WTC11 (cell line): Measurements from ENCODE around the gene HMCES. TPM values are rescaled to one million over a fixed set of nuclear protein-coding genes. Genes with fewer than 3 reads are reported as not detected.

Experiments
- ATAC-seq: fragments of 200-7000 bp; cut with Tn5 transposase; 2 replicates; pipeline ENCODE4 v1.10.0; 2021; ENCODE audit warnings: mild to moderate bottlenecking, moderate library complexity
- CTCF ChIA-PET: fragments of 300-600 bp; sonication (Branson Sonifier 250); formaldehyde crosslinking; loops from one replicate; lab custom pipeline; 2021; ENCODE audit warnings: antibody characterized with exemption; lab: Charles Lee
- POLR2A ChIA-PET: fragments of 350-600 bp; sonication (Branson Sonifier 250); formaldehyde crosslinking; loops from one replicate; lab custom pipeline; 2021; ENCODE audit warnings: antibody characterized with exemption; lab: Charles Lee
- DNase-seq: peaks from one replicate; pipeline ENCODE4 v3.0.0; 2021; ENCODE audit warnings: low spot score
- H3K27ac Mint-ChIP-seq: 2 replicates; pipeline ENCODE4 v1.8.0; 2021; ENCODE audit warnings: mixed read lengths
- H3K27me3 Mint-ChIP-seq: 2 replicates; pipeline ENCODE4 v1.8.0; 2021; ENCODE audit warnings: low read depth, mild to moderate bottlenecking, moderate library complexity, mixed read lengths
- H3K36me3 Mint-ChIP-seq: 2 replicates; pipeline ENCODE4 v1.8.0; 2021; ENCODE audit warnings: mixed read lengths
- H3K4me1 Mint-ChIP-seq: 2 replicates; pipeline ENCODE4 v1.8.0; 2022; ENCODE audit warnings: mixed read lengths
- H3K4me3 Mint-ChIP-seq: 2 replicates; pipeline ENCODE4 v1.8.0; 2021; ENCODE audit warnings: mild to moderate bottlenecking, moderate library complexity, mixed read lengths
- H3K9me3 Mint-ChIP-seq: 2 replicates; pipeline ENCODE4 v1.8.0; 2021; ENCODE audit warnings: mixed read lengths
- CREB1 ChIP-seq: sonication (generic); formaldehyde crosslinking; IDR thresholded peaks from 2 replicates; pipeline ENCODE4 v1.8.0; 2023; ENCODE audit warnings: mild to moderate bottlenecking, missing genetic modification reagents
- FOXP1 ChIP-seq: sonication (generic); formaldehyde crosslinking; IDR thresholded peaks from 2 replicates; pipeline ENCODE4 v1.8.0; 2022; ENCODE audit warnings: missing genetic modification reagents, mild to moderate bottlenecking, moderate library complexity, borderline replicate concordance
- GABPB1 ChIP-seq: sonication (generic); formaldehyde crosslinking; IDR thresholded peaks from 2 replicates; pipeline ENCODE4 v1.8.1; 2023; ENCODE audit warnings: mild to moderate bottlenecking, missing genetic modification reagents
- NFATC4 ChIP-seq: fragments of 250-450 bp; sonication (Bioruptor Pico); IDR thresholded peaks from 2 replicates; pipeline ENCODE4 v1.9.0; 2021; ENCODE audit warnings: mild to moderate bottlenecking
- SMAD4 ChIP-seq: sonication (generic); formaldehyde crosslinking; IDR thresholded peaks from 2 replicates; pipeline ENCODE4 v1.8.0; 2022; ENCODE audit warnings: mild to moderate bottlenecking, missing genetic modification reagents
- ZBTB21 ChIP-seq: sonication (generic); formaldehyde crosslinking; IDR thresholded peaks from 2 replicates; pipeline ENCODE4 v1.8.1; 2023; ENCODE audit warnings: mild to moderate bottlenecking, missing genetic modification reagents, borderline replicate concordance
- ZNF232 ChIP-seq: sonication (generic); formaldehyde crosslinking; IDR thresholded peaks from 2 replicates; pipeline ENCODE4 v1.8.0; 2022; ENCODE audit warnings: mild to moderate bottlenecking, missing genetic modification reagents
- total RNA-seq: library from RNA; stranded (reverse); gene quantifications from 3 replicates; pipeline ENCODE4 v1.2.3, GENCODE V29; 2021
- TF ChIP-seq, protein P1 (sequence below): sonication (generic); formaldehyde crosslinking; IDR thresholded peaks from 2 replicates; pipeline ENCODE4 v1.8.1; 2023; ENCODE audit warnings: mild to moderate bottlenecking, missing genetic modification reagents, moderate library complexity
- TF ChIP-seq, protein P2 (sequence below): sonication (generic); formaldehyde crosslinking; IDR thresholded peaks from 2 replicates; pipeline ENCODE4 v1.8.1; 2022; ENCODE audit warnings: missing genetic modification reagents, borderline replicate concordance
- TF ChIP-seq, protein P3 (sequence below): fragments of 250-450 bp; sonication (Bioruptor Pico); IDR thresholded peaks from 2 replicates; pipeline ENCODE4 v1.8.0; 2021; ENCODE audit warnings: mild to moderate bottlenecking
- TF ChIP-seq, protein P4 (sequence below): sonication (generic); formaldehyde crosslinking; conservative IDR thresholded peaks from 2 replicates; pipeline ENCODE4 v1.8.1; 2023; ENCODE audit warnings: mild to moderate bottlenecking, low read depth, missing genetic modification reagents, moderate library complexity
- TF ChIP-seq, protein P5 (sequence below): fragments of 250-450 bp; sonication (Bioruptor Pico); IDR thresholded peaks from 2 replicates; pipeline ENCODE4 v1.9.0; 2021; ENCODE audit warnings: mild to moderate bottlenecking
- TF ChIP-seq, protein P6 (sequence below): sonication (generic); formaldehyde crosslinking; IDR thresholded peaks from 2 replicates; pipeline ENCODE4 v1.8.1; 2023; ENCODE audit warnings: mild to moderate bottlenecking, missing genetic modification reagents

The HMCES gene
- total RNA-seq, 1 experiment from 2014 or later = 47.7 TPM

DNA sequence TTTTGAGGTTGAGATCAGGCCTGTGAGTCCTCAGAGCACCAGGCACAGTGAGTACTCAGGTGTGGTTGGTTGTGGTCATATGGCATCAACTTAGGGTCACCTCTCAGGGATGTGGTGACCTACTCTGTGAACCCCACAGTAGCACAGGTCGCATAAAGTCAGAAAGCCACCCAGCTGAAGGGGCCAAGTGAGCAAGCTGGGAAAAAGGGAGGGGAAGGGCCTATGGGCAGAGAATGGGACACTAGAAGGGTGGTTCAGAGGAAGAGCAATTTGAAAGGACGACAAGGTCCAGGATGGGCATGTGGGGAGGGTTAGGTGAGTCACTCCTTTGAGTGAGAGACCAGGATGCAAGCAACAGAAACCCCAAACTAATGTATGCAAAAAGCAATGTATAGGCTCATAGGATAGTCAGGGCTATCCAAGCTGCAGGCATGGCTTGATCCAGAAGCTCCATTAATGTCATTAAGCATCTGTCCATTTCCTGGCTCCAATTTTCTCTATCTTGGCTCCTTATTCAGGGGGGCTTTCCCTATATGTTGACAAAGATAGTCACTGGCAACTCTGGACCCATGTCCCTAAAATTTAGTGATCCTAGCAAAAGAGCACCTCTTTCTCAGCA lies 33.5 kb downstream of the HMCES start:
- Mint-ChIP-seq H3K4me3 (no peak overlapping the region), H3K4me1 (peaks cover 9% of the 10 kb centered on the region), H3K36me3 (no peaks in the 10 kb centered on the region), H3K9me3 (no peaks in the 10 kb centered on the region), H3K27ac (no peak overlapping the region), H3K27me3 (no peaks in the 10 kb centered on the region; the same call in 1 of the 2 replicates)
- DNase-seq (no peak), ATAC-seq (no peak)
- ChIA-PET POLR2A (no interaction called here), CTCF (interaction anchor here (0.7 to 1.1 kb wide), 2 partner anchors 66 to 342 kb away, joined by 3 to 5 read pairs; no protein-coding TSS in a partner anchor)
- no peak for TF ChIP-seq NFATC4 (CRISPR knock-in tag)
- no peak for TF ChIP-seq GABPB1 (CRISPR knock-in tag)

DNA sequence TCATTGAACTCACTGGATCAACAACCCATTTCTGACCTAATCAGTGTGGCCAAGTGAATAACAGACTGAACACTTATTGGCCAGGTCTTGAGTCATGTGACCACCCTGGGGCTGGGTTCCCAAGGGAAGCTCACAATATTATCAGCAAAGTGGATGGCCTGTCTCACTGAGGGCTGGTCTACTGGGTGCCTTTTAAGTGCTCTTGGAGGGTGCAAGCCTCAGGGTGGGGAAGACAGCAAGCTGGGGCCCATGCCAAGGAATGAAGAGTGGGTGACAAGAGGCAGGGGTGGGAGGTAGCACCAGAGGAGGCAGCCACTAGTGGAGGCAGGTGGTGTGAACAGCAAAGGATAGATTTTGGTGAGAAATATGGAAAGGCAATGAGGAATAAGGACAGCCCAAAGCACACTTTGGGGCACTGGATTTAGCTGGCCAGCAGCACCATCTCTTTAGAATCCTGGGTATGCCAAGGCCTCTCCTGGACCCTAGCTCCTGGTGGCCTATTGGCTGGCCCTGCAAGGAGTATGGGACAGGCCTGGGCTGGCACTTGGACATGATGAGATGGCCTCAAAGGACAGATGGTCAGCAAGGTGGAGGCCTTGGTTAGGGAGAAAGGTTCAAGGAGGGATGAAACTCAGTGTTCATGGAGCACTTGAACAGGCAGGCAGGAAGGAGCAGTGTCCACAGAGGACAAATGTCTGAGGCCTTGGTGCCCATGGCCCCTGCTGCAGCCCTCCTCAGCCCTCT lies 34.2 kb downstream of the HMCES start:
- DNase-seq = no peak

DNA sequence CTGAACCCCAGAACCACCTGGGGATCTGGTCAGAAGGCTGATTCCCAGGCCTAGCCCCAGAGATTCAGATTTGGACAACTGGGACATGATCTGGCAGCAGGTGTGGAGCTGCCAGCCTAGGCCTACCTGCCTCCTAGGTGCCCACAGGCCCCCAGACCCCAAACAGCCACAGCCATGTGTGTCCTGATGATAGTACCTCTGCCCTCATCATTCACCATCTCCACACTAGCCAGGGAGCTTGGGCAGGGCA lies 34.7 kb downstream of the HMCES start:
- Mint-ChIP-seq H3K27me3 (no peaks in the 10 kb centered on the region; the same call in 1 of the 2 replicates), H3K4me1 (peaks cover 9% of the 10 kb centered on the region), H3K4me3 (no peak overlapping the region; the same call in 1 of the 2 replicates), H3K27ac (peak overlapping the region; percentile 96), H3K36me3 (no peaks in the 10 kb centered on the region), H3K9me3 (no peaks in the 10 kb centered on the region)
- no peak for ATAC-seq
- 0 out of 2 replicates have a peak, but pooled peaks have one; percentile 5 for TF ChIP-seq NFATC4 (CRISPR knock-in tag)
- TF ChIP-seq FOXP1 (CRISPR knock-in tag) = 0 out of 2 replicates have a peak, but pooled peaks have one; percentile 16
- no peak for TF ChIP-seq SMAD4 (CRISPR knock-in tag)
- ChIA-PET CTCF (interaction anchor here (1.1 kb wide), 1 partner anchor 34 kb away, joined by 3 read pairs; no protein-coding TSS in a partner anchor), POLR2A (interaction anchor here (3.9 kb wide), 1 partner anchor 35 kb away, joined by 44 read pairs; the partner anchor contains the start of gene HMCES)
- no peak for DNase-seq

More for the DNA sequence above, 34.2 kb downstream of the HMCES start:
- H3K4me3 Mint-ChIP-seq = no peak overlapping the region
- no peaks in the 10 kb centered on the region; the same call in 1 of the 2 replicates for H3K27me3 Mint-ChIP-seq
- H3K36me3 Mint-ChIP-seq = no peaks in the 10 kb centered on the region
- no peaks in the 10 kb centered on the region for H3K9me3 Mint-ChIP-seq
- ChIA-PET CTCF (interaction anchor here (1.1 kb wide), 1 partner anchor 67 kb away, joined by 5 read pairs; no protein-coding TSS in a partner anchor), POLR2A (no interaction called here)
- TF ChIP-seq ZNF232 (CRISPR knock-in tag) = no peak
- TF ChIP-seq, protein P1, sequence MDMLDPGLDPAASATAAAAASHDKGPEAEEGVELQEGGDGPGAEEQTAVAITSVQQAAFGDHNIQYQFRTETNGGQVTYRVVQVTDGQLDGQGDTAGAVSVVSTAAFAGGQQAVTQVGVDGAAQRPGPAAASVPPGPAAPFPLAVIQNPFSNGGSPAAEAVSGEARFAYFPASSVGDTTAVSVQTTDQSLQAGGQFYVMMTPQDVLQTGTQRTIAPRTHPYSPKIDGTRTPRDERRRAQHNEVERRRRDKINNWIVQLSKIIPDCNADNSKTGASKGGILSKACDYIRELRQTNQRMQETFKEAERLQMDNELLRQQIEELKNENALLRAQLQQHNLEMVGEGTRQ = peak; percentile 54; the same call in 1 of the 2 replicates
- H3K4me1 Mint-ChIP-seq = peaks cover 9% of the 10 kb centered on the region
- H3K27ac Mint-ChIP-seq = no peak overlapping the region
- ATAC-seq = no peak

DNA sequence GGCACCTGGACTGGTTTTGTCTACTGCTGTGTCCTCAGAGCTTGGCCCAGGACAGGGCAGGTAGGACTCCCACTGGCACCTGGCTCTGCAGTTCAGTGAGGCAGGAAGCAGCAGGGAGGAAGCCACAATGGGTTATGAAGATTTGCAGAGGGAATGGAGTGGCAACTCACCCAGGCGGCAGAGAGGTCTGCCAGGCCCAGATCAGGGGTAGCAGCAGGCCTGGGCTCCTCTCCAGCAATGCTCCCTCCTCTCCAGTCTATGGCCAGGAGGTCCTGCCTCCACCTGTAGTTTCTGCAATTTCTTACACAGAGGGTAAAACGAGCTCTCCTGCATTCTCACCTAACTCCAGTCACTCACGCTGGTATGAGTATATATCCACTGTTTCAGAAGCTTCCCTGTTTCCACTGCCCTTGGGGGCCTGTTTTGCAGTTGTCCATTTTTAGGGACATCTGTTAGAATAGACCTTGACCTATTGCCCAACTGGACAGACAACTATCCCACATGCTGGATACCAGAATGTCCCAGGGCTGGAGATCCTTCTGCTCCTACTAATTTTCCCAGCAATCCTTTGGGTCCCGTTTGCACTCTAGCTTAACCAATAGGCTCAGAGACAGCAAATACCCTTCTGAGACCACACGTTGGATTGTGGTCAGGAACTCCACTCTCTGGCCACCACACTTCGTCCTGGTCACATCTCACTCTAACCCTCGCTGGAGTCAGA lies 35.2 kb downstream of the HMCES start:
- POLR2A ChIA-PET = interaction anchor here (1.2 to 3.9 kb wide), 4 partner anchors 9 to 148 kb away, joined by 3 to 44 read pairs (median 4); partner anchors contain the start of gene HMCES
- Mint-ChIP-seq H3K27ac (peak overlapping the region; percentile 96), H3K36me3 (no peaks in the 10 kb centered on the region), H3K4me1 (peaks cover 9% of the 10 kb centered on the region), H3K27me3 (no peaks in the 10 kb centered on the region; the same call in 1 of the 2 replicates), H3K4me3 (peak overlapping the region; percentile 88), H3K9me3 (no peaks in the 10 kb centered on the region)
- CTCF ChIA-PET = interaction anchor here (1.1 to 1.7 kb wide), 3 partner anchors 10 to 70 kb away, joined by 3 to 8 read pairs (median 4); no protein-coding TSS in a partner anchor
- DNase-seq (no peak), ATAC-seq (no peak)
- TF ChIP-seq NFATC4 (CRISPR knock-in tag) = 0 out of 2 replicates have a peak, but pooled peaks have one; percentile 54
- no peak for TF ChIP-seq ZBTB21
- TF ChIP-seq, protein P2, sequence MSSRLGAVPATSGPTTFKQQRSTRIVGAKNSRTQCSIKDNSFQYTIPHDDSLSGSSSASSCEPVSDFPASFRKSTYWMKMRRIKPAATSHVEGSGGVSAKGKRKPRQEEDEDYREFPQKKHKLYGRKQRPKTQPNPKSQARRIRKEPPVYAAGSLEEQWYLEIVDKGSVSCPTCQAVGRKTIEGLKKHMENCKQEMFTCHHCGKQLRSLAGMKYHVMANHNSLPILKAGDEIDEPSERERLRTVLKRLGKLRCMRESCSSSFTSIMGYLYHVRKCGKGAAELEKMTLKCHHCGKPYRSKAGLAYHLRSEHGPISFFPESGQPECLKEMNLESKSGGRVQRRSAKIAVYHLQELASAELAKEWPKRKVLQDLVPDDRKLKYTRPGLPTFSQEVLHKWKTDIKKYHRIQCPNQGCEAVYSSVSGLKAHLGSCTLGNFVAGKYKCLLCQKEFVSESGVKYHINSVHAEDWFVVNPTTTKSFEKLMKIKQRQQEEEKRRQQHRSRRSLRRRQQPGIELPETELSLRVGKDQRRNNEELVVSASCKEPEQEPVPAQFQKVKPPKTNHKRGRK (CRISPR knock-in tag) = no peak
- TF ChIP-seq, protein P3, sequence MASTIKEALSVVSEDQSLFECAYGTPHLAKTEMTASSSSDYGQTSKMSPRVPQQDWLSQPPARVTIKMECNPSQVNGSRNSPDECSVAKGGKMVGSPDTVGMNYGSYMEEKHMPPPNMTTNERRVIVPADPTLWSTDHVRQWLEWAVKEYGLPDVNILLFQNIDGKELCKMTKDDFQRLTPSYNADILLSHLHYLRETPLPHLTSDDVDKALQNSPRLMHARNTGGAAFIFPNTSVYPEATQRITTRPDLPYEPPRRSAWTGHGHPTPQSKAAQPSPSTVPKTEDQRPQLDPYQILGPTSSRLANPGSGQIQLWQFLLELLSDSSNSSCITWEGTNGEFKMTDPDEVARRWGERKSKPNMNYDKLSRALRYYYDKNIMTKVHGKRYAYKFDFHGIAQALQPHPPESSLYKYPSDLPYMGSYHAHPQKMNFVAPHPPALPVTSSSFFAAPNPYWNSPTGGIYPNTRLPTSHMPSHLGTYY (CRISPR knock-in tag) = peak; percentile 12; the same call in 1 of the 2 replicates
- TF ChIP-seq CREB1 (CRISPR knock-in tag) = no peak
- TF ChIP-seq, protein P4, sequence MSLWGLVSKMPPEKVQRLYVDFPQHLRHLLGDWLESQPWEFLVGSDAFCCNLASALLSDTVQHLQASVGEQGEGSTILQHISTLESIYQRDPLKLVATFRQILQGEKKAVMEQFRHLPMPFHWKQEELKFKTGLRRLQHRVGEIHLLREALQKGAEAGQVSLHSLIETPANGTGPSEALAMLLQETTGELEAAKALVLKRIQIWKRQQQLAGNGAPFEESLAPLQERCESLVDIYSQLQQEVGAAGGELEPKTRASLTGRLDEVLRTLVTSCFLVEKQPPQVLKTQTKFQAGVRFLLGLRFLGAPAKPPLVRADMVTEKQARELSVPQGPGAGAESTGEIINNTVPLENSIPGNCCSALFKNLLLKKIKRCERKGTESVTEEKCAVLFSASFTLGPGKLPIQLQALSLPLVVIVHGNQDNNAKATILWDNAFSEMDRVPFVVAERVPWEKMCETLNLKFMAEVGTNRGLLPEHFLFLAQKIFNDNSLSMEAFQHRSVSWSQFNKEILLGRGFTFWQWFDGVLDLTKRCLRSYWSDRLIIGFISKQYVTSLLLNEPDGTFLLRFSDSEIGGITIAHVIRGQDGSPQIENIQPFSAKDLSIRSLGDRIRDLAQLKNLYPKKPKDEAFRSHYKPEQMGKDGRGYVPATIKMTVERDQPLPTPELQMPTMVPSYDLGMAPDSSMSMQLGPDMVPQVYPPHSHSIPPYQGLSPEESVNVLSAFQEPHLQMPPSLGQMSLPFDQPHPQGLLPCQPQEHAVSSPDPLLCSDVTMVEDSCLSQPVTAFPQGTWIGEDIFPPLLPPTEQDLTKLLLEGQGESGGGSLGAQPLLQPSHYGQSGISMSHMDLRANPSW (CRISPR knock-in tag) = no peak
- TF ChIP-seq, protein P5, sequence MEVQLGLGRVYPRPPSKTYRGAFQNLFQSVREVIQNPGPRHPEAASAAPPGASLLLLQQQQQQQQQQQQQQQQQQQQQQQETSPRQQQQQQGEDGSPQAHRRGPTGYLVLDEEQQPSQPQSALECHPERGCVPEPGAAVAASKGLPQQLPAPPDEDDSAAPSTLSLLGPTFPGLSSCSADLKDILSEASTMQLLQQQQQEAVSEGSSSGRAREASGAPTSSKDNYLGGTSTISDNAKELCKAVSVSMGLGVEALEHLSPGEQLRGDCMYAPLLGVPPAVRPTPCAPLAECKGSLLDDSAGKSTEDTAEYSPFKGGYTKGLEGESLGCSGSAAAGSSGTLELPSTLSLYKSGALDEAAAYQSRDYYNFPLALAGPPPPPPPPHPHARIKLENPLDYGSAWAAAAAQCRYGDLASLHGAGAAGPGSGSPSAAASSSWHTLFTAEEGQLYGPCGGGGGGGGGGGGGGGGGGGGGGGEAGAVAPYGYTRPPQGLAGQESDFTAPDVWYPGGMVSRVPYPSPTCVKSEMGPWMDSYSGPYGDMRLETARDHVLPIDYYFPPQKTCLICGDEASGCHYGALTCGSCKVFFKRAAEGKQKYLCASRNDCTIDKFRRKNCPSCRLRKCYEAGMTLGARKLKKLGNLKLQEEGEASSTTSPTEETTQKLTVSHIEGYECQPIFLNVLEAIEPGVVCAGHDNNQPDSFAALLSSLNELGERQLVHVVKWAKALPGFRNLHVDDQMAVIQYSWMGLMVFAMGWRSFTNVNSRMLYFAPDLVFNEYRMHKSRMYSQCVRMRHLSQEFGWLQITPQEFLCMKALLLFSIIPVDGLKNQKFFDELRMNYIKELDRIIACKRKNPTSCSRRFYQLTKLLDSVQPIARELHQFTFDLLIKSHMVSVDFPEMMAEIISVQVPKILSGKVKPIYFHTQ = peak; percentile 37; the same call in 1 of the 2 replicates
- TF ChIP-seq, protein P6, sequence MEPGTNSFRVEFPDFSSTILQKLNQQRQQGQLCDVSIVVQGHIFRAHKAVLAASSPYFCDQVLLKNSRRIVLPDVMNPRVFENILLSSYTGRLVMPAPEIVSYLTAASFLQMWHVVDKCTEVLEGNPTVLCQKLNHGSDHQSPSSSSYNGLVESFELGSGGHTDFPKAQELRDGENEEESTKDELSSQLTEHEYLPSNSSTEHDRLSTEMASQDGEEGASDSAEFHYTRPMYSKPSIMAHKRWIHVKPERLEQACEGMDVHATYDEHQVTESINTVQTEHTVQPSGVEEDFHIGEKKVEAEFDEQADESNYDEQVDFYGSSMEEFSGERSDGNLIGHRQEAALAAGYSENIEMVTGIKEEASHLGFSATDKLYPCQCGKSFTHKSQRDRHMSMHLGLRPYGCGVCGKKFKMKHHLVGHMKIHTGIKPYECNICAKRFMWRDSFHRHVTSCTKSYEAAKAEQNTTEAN = no peak
